Activated CD4-positive, alpha-beta T cell treated with anti-CD3 and anti-CD28 coated beads, Interleukin-2, amount 50 U/mL, for 4 hours (primary cell): ENCODE measurements around the gene ASB13.
"Not testable (repeated sequence)": the region's sequence is repeated elsewhere in the genome, so short reads cannot be mapped to it uniquely, and the experiment has no call there.

Experiments
- DNase-seq, 2 experiments: peaks; one replicate each; pipeline ENCODE4 v3.0.0-alpha.2; 2020

ASB13 gene

GRCh38 chr10:5603848-5604170 is 62.6 kb downstream of the ASB13 start:
- DNase-seq: no peak

- no peak for DNase-seq
These were observed 63.1 kb downstream of the ASB13 start for GRCh38 chr10:5603091-5603847.

GRCh38 chr10:5601826-5602495 is 64.4 kb downstream of the ASB13 start:
- DNase-seq: no peak

- DNase-seq: no peak
These were observed 65.5 kb downstream of the ASB13 start for GRCh38 chr10:5600908-5601307.

- DNase-seq: no peak
These were observed 66.5 kb downstream of the ASB13 start for GRCh38 chr10:5599613-5600520.

GRCh38 chr10:5598085-5598690 is 68.2 kb downstream of the ASB13 start:
- no peak for DNase-seq

GRCh38 chr10:5596611-5597341 is 69.6 kb downstream of the ASB13 start:
- no peak for DNase-seq

GRCh38 chr10:5595994-5596471 is 70.4 kb downstream of the ASB13 start:
- DNase-seq: no peak

GRCh38 chr10:5595591-5595990 is 70.8 kb downstream of the ASB13 start:
- DNase-seq: no peak

GRCh38 chr10:5595095-5595494 is 71.3 kb downstream of the ASB13 start:
- no peak for DNase-seq

- DNase-seq: no peak
These were observed 71.9 kb downstream of the ASB13 start for GRCh38 chr10:5594271-5595049.

GRCh38 chr10:5593347-5593746 is 73.0 kb downstream of the ASB13 start:
- DNase-seq: not testable (repeated sequence)

GRCh38 chr10:5592070-5592469 is 74.3 kb downstream of the ASB13 start:
- DNase-seq: no peak

GRCh38 chr10:5591336-5591824 is 75.0 kb downstream of the ASB13 start:
- no peak for DNase-seq

GRCh38 chr10:5590816-5591215 is 75.6 kb downstream of the ASB13 start:
- no peak for DNase-seq

GRCh38 chr10:5589661-5590511 is 76.5 kb downstream of the ASB13 start:
- DNase-seq: no peak

- DNase-seq: no peak
These were observed 77.3 kb downstream of the ASB13 start for GRCh38 chr10:5589011-5589660.
